ENCODE measurements around the gene OTOG.

OTOG gene

GRCh38 chr11:17596711-17597110, 49.7 kb downstream of the OTOG start:
- H3K4me3 ChIP-seq (ENCODE audit: low read depth, low read length) = no peak overlapping the region
- DNase-seq (ENCODE audit: low read depth) = no peak

- no peak overlapping the region for H3K4me3 ChIP-seq (ENCODE audit: low read depth, low read length)
- no peak for DNase-seq (ENCODE audit: low read depth)
These were observed 50.7 kb downstream of the OTOG start for GRCh38 chr11:17597770-17598169.

- H3K4me3 ChIP-seq (ENCODE audit: low read depth, low read length) = no peak overlapping the region
- DNase-seq (ENCODE audit: low read depth) = peak; percentile 12
These were observed 51.8 kb downstream of the OTOG start for GRCh38 chr11:17598700-17599459.

- DNase-seq (ENCODE audit: low read depth) = no peak
- H3K4me3 ChIP-seq (ENCODE audit: low read depth, low read length) = no peak overlapping the region
These were observed 52.4 kb downstream of the OTOG start for GRCh38 chr11:17599460-17599925.

- no peak for DNase-seq (ENCODE audit: low read depth)
- no peak overlapping the region for H3K4me3 ChIP-seq (ENCODE audit: low read depth, low read length)
These were observed 53.5 kb downstream of the OTOG start for GRCh38 chr11:17600316-17601255.

GRCh38 chr11:17601256-17601671, 54.2 kb downstream of the OTOG start:
- H3K4me3 ChIP-seq (ENCODE audit: low read depth, low read length) = no peak overlapping the region
- no peak for DNase-seq (ENCODE audit: low read depth)

GRCh38 chr11:17601676-17602075, 54.6 kb downstream of the OTOG start:
- H3K4me3 ChIP-seq (ENCODE audit: low read depth, low read length) = no peak overlapping the region
- DNase-seq (ENCODE audit: low read depth) = no peak

GRCh38 chr11:17602105-17603001, 55.3 kb downstream of the OTOG start:
- DNase-seq (ENCODE audit: low read depth) = no peak
- H3K4me3 ChIP-seq (ENCODE audit: low read depth, low read length) = no peak overlapping the region

GRCh38 chr11:17603056-17603825, 56.2 kb downstream of the OTOG start:
- no peak overlapping the region for H3K4me3 ChIP-seq (ENCODE audit: low read depth, low read length)
- no peak for DNase-seq (ENCODE audit: low read depth)

GRCh38 chr11:17604201-17604914, 57.3 kb downstream of the OTOG start:
- no peak for DNase-seq (ENCODE audit: low read depth)
- no peak overlapping the region for H3K4me3 ChIP-seq (ENCODE audit: low read depth, low read length)

GRCh38 chr11:17604915-17605233, 57.8 kb downstream of the OTOG start:
- H3K4me3 ChIP-seq (ENCODE audit: low read depth, low read length) = no peak overlapping the region
- DNase-seq (ENCODE audit: low read depth) = no peak

GRCh38 chr11:17605651-17606122, 58.6 kb downstream of the OTOG start:
- no peak overlapping the region for H3K4me3 ChIP-seq (ENCODE audit: low read depth, low read length)
- DNase-seq (ENCODE audit: low read depth) = no peak

GRCh38 chr11:17606233-17607082, 59.4 kb downstream of the OTOG start:
- DNase-seq (ENCODE audit: low read depth) = no peak

GRCh38 chr11:17607083-17607429, 60.0 kb downstream of the OTOG start:
- H3K4me3 ChIP-seq (ENCODE audit: low read depth, low read length) = no peak overlapping the region
- no peak for DNase-seq (ENCODE audit: low read depth)

More at GRCh38 chr11:17606233-17607082, 59.4 kb downstream of the OTOG start:
- H3K4me3 ChIP-seq (ENCODE audit: low read depth, low read length) = no peak overlapping the region

GRCh38 chr11:17607591-17608570, 60.8 kb downstream of the OTOG start:
- DNase-seq (ENCODE audit: low read depth) = no peak
- H3K4me3 ChIP-seq (ENCODE audit: low read depth, low read length) = no peak overlapping the region

- DNase-seq (ENCODE audit: low read depth) = no peak
- no peak overlapping the region for H3K4me3 ChIP-seq (ENCODE audit: low read depth, low read length)
These were observed 61.8 kb downstream of the OTOG start for GRCh38 chr11:17608821-17609220.

Data from skeletal muscle cell (primary cell).